ENCODE measurements around the gene TEX53.

Gene TEX53

DNA sequence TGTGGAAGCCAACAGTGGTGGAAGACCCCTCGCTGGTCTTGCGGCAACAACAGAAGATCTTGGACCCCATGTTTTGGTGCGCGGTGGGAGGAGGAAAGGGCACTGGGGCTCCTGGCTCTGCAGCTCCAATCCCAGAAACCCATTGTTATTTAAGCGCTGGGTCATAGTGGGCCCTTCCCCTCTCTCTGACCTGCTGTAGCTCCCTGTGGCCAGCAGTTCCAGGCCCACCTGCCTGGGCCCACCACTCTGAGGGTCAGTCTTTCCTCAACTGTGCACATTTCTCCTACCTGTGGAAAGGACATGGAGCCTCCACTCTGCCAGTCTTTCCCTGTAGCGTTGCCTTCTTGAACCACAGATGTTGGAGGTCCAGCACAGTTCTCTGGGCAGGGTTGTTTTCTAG is at the start of gene TEX53:
Gene TEX53 (minus strand): TSS at position 101 of the 400 bp plus-strand sequence. CDS start 31 bp downstream, at position 70.
- no peak for DNase-seq (ENCODE audit: low read depth)

DNA sequence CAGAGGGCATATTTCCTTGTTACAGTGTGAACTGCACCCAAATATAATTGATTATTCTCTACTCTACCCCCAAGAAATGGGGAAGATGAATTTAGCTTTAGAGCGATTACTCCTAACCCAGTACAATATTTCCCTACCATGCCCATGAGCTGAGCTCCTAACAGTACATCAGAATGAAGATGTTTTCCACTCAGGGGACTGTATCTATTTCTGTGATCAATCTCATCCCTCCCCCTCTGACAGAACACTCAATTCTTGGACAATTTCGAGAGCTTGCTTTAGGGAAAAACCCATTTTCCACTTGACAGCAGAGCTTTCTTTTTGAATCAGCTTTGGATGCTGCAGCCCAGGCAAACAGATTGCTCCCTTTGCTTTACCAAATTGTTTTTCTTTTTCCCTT is 49.1 kb upstream of the TEX53 start:
- DNase-seq (ENCODE audit: low read depth): no peak

- no peak for DNase-seq (ENCODE audit: low read depth)
These were observed 44.4 kb upstream of the TEX53 start for GRCh38 chr9:114701988-114702387.

GRCh38 chr9:114697951-114698351 is 40.3 kb upstream of the TEX53 start:
- DNase-seq (ENCODE audit: low read depth): no peak

DNA sequence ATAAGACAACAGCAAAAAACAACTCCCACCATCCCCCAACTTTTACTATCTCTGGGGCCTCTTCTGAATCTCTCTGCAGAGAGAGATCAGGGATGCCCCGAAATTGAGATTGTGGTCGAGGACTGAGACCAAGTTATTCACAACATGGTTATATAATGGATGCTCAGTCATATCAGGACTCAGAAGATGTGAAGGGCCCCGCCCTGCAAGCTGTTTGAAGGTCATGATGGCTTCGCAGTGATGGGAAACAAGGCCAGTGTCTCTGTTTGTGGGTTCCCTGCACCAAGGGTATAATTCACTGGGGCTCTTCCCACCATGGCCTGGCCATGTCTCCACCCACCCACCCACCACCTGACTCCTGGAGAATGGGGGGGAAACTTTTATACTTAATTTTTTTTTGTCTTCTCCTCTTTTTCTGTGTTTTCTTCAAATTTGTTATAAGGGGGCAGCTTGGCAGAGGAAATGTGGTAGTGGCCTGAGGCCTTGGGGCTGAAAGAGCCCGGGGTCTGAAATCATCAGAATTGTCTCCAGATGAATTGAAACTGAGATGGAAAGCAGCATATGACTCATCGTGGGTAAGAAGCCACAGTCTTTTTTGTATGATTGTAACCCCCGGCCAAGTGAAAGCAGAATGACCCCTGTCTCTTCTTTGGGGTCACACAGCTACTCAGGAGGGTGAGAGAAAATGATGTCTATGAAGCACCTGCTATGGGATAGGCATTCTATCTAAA is 39.4 kb upstream of the TEX53 start:
- DNase-seq (ENCODE audit: low read depth): peak; percentile 48

- no peak for DNase-seq (ENCODE audit: low read depth)
These were observed 38.3 kb upstream of the TEX53 start for GRCh38 chr9:114695948-114696347.

DNA sequence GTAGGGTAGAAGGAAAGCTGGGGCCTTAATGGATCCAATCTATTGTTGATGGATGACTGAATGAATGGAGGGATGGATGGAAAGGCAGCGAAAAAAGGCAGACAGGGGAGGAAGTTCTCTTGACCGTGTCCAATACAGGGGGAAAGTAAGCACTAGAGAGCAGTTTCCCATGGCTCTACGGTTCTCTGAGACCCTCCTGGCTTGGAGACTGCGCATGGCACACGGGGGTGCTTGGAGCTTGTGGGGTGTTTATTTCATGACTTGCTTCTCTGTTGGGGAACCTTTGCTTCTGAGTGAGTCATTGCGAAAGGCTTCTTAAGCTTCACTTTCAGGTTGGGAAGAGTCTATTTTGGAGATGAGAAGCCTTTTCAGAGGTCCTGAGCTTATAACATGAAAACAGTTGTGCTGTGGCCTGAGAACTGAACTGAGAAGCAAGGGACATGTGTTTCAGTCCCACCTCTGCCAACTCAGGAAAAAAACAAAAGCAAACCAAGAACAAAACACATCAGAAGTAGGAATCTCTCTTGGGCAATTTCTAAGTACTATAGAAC is 37.2 kb upstream of the TEX53 start:
- peak; percentile 47 for DNase-seq (ENCODE audit: low read depth)

DNA sequence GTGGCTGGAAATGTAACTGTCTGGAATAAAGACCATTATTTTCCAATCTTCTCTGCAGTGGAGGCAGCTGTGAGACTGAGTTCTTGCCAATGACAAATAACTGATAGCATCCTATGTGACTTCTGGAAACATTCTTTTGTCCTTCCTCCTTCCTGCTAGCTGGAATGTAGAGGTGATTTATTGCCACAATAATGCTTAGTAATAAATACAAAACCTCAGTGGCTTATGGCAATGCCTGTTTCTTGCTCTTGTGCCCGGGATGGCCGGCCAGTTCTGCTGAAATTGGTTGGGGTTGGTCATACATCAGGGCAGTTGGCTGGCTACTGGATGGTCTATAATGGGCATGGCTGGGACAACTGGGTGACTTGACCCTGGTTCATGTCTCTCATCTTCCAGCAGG is 36.5 kb upstream of the TEX53 start:
- no peak for DNase-seq (ENCODE audit: low read depth)

- no peak for DNase-seq (ENCODE audit: low read depth)
These were observed 35.7 kb upstream of the TEX53 start for GRCh38 chr9:114693248-114693855.

DNA sequence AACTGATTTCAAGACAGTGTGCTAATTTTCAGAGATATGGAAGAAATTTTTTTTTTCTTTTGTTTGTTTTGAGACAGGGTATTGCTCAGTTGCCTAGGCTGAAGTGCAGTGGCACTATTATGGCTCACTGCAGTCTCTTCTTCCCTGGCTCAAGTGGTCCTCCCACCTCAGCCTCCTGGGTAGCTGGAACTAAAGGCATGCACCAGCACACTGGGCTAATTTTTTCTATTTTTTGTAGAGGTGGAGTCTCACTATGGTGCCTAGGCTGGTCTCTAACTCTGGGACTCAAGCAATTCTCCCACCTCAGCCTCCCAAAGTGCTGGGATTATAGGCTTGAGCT is 34.3 kb upstream of the TEX53 start:
- DNase-seq (ENCODE audit: low read depth): no peak

GRCh38 chr9:114691046-114691955 is 33.7 kb upstream of the TEX53 start:
- DNase-seq (ENCODE audit: low read depth): peak; percentile 84

GRCh38 chr9:114690308-114690707 is 32.7 kb upstream of the TEX53 start:
- DNase-seq (ENCODE audit: low read depth): no peak

GRCh38 chr9:114689813-114690212 is 32.2 kb upstream of the TEX53 start:
- DNase-seq (ENCODE audit: low read depth): no peak

DNA sequence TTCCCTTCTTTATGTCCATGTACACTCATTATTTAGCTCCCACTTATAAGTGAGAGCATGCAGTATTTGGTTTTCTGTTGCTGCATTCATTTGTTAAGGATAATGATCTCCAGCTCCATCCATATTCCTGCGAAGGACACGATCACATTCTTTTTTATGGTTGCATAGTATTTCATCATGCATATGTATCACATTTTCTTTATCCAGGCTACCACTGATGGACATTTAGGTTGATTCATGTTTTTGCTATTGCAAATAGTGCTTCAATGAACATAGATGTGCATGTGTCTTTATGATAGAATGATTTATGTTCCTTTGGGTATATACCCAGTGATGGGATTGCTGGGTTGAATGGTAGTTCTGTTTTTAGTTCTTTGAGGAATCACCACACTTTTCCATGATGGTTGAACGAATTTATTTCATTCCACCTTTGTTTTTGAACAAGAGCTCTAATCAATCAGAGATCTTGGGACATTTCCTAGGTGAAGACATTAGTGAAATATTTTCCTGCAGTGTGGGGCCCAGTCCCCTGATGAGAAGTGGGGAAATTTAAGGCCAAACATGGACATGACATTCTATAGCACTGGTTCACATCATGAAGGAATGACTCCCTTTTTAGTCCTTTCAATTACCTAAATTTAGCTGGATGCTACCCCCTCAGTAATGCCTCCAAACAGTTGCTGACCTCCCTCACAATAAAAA is 31.5 kb upstream of the TEX53 start:
- no peak for DNase-seq (ENCODE audit: low read depth)

DNA sequence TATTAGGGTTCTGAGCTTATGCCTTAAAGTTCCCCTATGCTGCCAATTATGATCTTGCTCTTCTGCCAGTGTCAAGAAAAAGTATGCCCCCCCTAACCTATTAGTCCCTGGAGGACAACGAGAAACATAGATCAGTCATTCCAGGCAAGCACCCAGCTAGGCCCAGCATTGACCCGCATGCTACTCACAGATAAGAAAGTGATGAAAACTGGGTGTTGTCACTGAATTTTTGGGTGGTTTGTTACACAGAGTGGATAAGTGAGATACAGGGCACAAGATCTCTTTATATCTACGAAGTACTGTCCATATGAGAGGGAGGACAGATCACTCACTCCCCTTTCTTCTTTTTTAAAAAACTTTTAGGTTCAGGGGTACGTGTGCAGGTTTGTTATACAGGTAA is 30.8 kb upstream of the TEX53 start:
- DNase-seq (ENCODE audit: low read depth): no peak

GRCh38 chr9:114687034-114687433 is 29.4 kb upstream of the TEX53 start:
- peak; percentile 69 for DNase-seq (ENCODE audit: low read depth)

GRCh38 chr9:114685951-114686350 is 28.3 kb upstream of the TEX53 start:
- no peak for DNase-seq (ENCODE audit: low read depth)

DNA sequence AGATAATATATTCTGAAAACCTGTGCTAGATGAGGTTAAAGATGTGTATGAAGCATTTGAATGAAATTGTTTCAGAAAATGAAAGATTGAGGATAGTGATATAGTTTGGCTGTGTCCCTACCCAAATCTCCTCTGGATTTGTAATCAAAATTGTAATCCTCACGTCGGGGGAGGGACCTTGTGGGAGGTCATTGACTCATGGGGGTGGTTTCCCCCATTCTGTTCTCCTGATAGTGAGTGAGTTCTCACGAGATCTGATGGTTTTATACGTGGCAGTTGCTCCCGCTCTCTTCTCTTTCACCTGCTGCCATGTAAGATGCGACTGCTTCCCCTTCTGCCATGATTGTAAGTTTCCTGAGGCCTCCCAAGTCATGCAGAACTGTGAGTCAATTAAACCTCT is 26.4 kb upstream of the TEX53 start:
- DNase-seq (ENCODE audit: low read depth): no peak

- DNase-seq (ENCODE audit: low read depth): no peak
These were observed 25.2 kb upstream of the TEX53 start for GRCh38 chr9:114682846-114683245.

DNA sequence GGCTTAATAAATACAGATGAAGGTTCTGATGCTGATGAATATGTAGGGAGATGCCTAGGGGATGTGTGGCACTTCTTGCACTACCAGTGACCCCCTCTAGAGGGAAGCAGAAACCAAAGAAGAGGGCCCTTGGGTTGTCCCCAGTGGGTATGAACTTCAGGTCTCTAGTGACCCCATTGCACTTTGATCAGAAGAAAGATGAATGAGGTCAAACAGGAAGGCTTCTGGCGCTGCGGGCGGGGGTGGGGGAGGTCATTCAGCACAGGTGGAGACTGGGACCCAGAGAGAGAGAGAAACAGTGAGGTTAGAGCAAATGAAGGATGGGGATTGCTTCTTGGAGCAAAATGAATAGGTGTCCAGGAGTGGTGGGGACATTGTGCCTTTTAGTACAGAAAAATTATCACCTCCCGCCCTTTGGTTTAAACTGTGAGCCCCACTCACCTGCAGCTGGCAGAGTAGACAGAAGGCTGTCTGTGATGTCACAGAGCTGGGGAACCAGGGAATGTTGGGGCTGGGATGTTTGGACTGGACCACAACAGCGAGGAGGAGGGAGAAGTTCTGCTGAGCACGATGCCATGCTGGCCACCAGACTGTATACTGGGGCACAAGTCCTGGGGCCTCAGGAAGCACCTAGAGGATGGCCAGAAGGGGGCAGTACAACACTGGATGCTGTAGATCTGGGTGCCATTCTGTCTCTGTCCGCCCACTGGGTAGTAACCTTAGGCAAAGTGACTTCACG is 24.2 kb upstream of the TEX53 start, which contains the start of gene TEX48:
Gene TEX48 (minus strand): TSS at position 599 of the 739 bp plus-strand sequence. CDS start 10,469 bp downstream, outside the sequence.
- DNase-seq (ENCODE audit: low read depth): peak; percentile 77
